CD8-positive, alpha-beta memory T cell (primary cell): ENCODE data around the gene STRN. TPM values are rescaled to one million over a fixed set of nuclear protein-coding genes. Genes with fewer than 3 reads are reported as not detected.
"Not testable (repeated sequence)": the region's sequence is repeated elsewhere in the genome, so short reads cannot be mapped to it uniquely, and the experiment has no call there.

Source experiments
- CTCF ChIA-PET: fragments of 350-600 bp; sonication (Branson Sonifier 250); formaldehyde crosslinking; loops from one replicate; lab custom pipeline; 2021; ENCODE audit warnings: antibody characterized with exemption; lab: Charles Lee
- POLR2A ChIA-PET: fragments of 350-600 bp; sonication (Branson Sonifier 250); formaldehyde crosslinking; loops from one replicate; lab custom pipeline; 2021; ENCODE audit warnings: antibody characterized with exemption; lab: Charles Lee
- DNase-seq, 5 donors: peaks; one replicate each; pipeline versions ENCODE4 v3.0.0 to v3.0.0-alpha.2; 2020 to 2022; ENCODE audit warnings: mixed read lengths in 1 of 5
- H3K27ac ChIP-seq: one replicate; pipeline ENCODE4 v1.7.0; 2013; ENCODE audit warnings: low read depth, mild to moderate bottlenecking, low read length, moderate library complexity
- H3K27me3 ChIP-seq: 2 replicates; pipeline ENCODE4 v1.7.0; 2013; ENCODE audit warnings: low read length, mild to moderate bottlenecking; ENCODE audit not compliant: insufficient read depth, poor library complexity, severe bottlenecking
- H3K36me3 ChIP-seq: 2 replicates; pipeline ENCODE4 v1.7.0; 2013; ENCODE audit warnings: mild to moderate bottlenecking, low read length, moderate library complexity; ENCODE audit not compliant: insufficient read depth
- H3K4me1 ChIP-seq: 2 replicates; pipeline ENCODE4 v1.7.0; 2013; ENCODE audit warnings: mild to moderate bottlenecking, low read length, moderate library complexity; ENCODE audit not compliant: insufficient read depth
- H3K4me3 ChIP-seq: 2 replicates; pipeline ENCODE4 v1.7.0; 2013; ENCODE audit warnings: mild to moderate bottlenecking, low read length
- H3K9me3 ChIP-seq: 2 replicates; pipeline ENCODE4 v1.7.0; 2013; ENCODE audit warnings: mild to moderate bottlenecking, low read length
- H3K27ac Mint-ChIP-seq, 8 donors: one replicate each; pipeline ENCODE4 v1.8.0; 2020 to 2021; ENCODE audit warnings: mixed read lengths in 8 of 8, mild to moderate bottlenecking in 6 of 8, inconsistent platforms in 3 of 8, moderate library complexity in 3 of 8
- H3K27me3 Mint-ChIP-seq, 2 donors: one replicate each; pipeline ENCODE4 v1.8.0; 2020 to 2021; ENCODE audit warnings: mixed read lengths in 2 of 2, mild to moderate bottlenecking in 1 of 2, moderate library complexity in 1 of 2
- H3K36me3 Mint-ChIP-seq, 3 donors: one replicate each; pipeline ENCODE4 v1.8.0; 2020 to 2021; ENCODE audit warnings: mixed read lengths in 3 of 3, inconsistent platforms in 1 of 3, mild to moderate bottlenecking in 1 of 3
- H3K4me1 Mint-ChIP-seq, 3 donors: one replicate each; pipeline ENCODE4 v1.8.0; 2020 to 2021; ENCODE audit warnings: mixed read lengths in 3 of 3, inconsistent platforms in 1 of 3, mild to moderate bottlenecking in 1 of 3
- H3K4me3 Mint-ChIP-seq, 7 donors: one replicate each; pipeline ENCODE4 v1.8.0; 2020 to 2021; ENCODE audit warnings: mixed read lengths in 7 of 7, mild to moderate bottlenecking in 6 of 7, moderate library complexity in 4 of 7, inconsistent platforms in 2 of 7
- H3K9me3 Mint-ChIP-seq, 5 donors: one replicate each; pipeline ENCODE4 v1.8.0; 2020 to 2022; ENCODE audit warnings: mixed read lengths in 5 of 5, mild to moderate bottlenecking in 3 of 5, moderate library complexity in 2 of 5, inconsistent platforms in 1 of 5
- polyA plus RNA-seq: library from polyadenylated mRNA; unstranded; fragments of 300-500 nt; fragmentation: Illumina TruSeq; gene quantifications from one replicate; pipeline ENCODE4 v1.2.3, GENCODE V29; 2021
- total RNA-seq, 2 experiments: library from RNA; stranded (reverse); gene quantifications; one replicate each; pipeline ENCODE4 v1.2.3, GENCODE V29; 2021

STRN gene
- total and polyA plus RNA-seq, 3 experiments from 2014 or later = 10.5 to 28.3 (median 26.9) TPM

- Mint-ChIP-seq H3K4me3 (no peak overlapping the region), H3K27me3 (no peaks in the 10 kb centered on the region), H3K27ac (peak overlapping the region in 1 of 8 donors; percentile 19), H3K9me3 (no peaks in the 10 kb centered on the region), H3K36me3 (peaks cover 11 to 50% (median 11%) of the 10 kb centered on the region in 3 donors), H3K4me1 (no peaks in the 10 kb centered on the region)
- Histone ChIP-seq H3K4me3 (no peak overlapping the region), H3K9me3 (no peaks in the 10 kb centered on the region), H3K27me3 (no peaks in the 10 kb centered on the region), H3K36me3 (peaks cover 4% of the 10 kb centered on the region), H3K4me1 (no peaks in the 10 kb centered on the region), H3K27ac (no peak overlapping the region)
- DNase-seq = no peak
- ChIA-PET CTCF (no interaction called here), POLR2A (no interaction called here)
Observed at GRCh38 chr2:36993841-36994620, 27.7 kb upstream of the STRN start.

- no peak overlapping the region for H3K27ac ChIP-seq
- H3K4me1 Mint-ChIP-seq = no peaks in the 10 kb centered on the region
- H3K27ac Mint-ChIP-seq = peak overlapping the region in 2 of 8 donors; percentile 3 to 43
- ChIA-PET CTCF (interaction anchor here (0.6 kb wide), 1 partner anchor 13 kb away, joined by 4 read pairs; no protein-coding TSS in a partner anchor), POLR2A (no interaction called here)
- no peaks in the 10 kb centered on the region for H3K36me3 ChIP-seq
- H3K9me3 ChIP-seq = no peaks in the 10 kb centered on the region
- no peak for DNase-seq
- H3K4me3 ChIP-seq = no peak overlapping the region
- no peaks in the 10 kb centered on the region for H3K9me3 Mint-ChIP-seq
- H3K27me3 ChIP-seq = no peaks in the 10 kb centered on the region
- no peaks in the 10 kb centered on the region for H3K27me3 Mint-ChIP-seq
- no peak overlapping the region for H3K4me3 Mint-ChIP-seq
- no peaks in the 10 kb centered on the region for H3K4me1 ChIP-seq
- peaks cover 11 to 37% (median 12%) of the 10 kb centered on the region in 3 donors for H3K36me3 Mint-ChIP-seq
Observed at GRCh38 chr2:36988008-36988407, 21.7 kb upstream of the STRN start.

- H3K27ac Mint-ChIP-seq = peak overlapping the region in 2 of 8 donors; percentile 58 to 63
- H3K36me3 Mint-ChIP-seq = peaks cover 9 to 38% (median 23%) of the 10 kb centered on the region in 3 donors
- peaks cover 0 to 4% (median 0%) of the 10 kb centered on the region in 3 donors for H3K4me1 Mint-ChIP-seq
- H3K9me3 ChIP-seq = no peaks in the 10 kb centered on the region
- no peak overlapping the region for H3K27ac ChIP-seq
- H3K4me3 ChIP-seq = no peak overlapping the region
- H3K36me3 ChIP-seq = no peaks in the 10 kb centered on the region
- no peak overlapping the region for H3K4me3 Mint-ChIP-seq
- H3K9me3 Mint-ChIP-seq = no peaks in the 10 kb centered on the region
- no peaks in the 10 kb centered on the region for H3K27me3 ChIP-seq
- no peaks in the 10 kb centered on the region for H3K27me3 Mint-ChIP-seq
- no peaks in the 10 kb centered on the region for H3K4me1 ChIP-seq
- POLR2A ChIA-PET = no interaction called here
- CTCF ChIA-PET = no interaction called here
- no peak for DNase-seq
Observed at GRCh38 chr2:36982467-36982866, 16.1 kb upstream of the STRN start.

- no peaks in the 10 kb centered on the region for H3K9me3 Mint-ChIP-seq
- no peaks in the 10 kb centered on the region for H3K9me3 ChIP-seq
- no peak for DNase-seq
- no peak overlapping the region for H3K4me3 ChIP-seq
- no peaks in the 10 kb centered on the region for H3K27me3 Mint-ChIP-seq
- H3K27ac Mint-ChIP-seq = no peak overlapping the region
- ChIA-PET POLR2A (no interaction called here), CTCF (no interaction called here)
- no peaks in the 10 kb centered on the region for H3K4me1 ChIP-seq
- no peak overlapping the region for H3K4me3 Mint-ChIP-seq
- no peaks in the 10 kb centered on the region for H3K27me3 ChIP-seq
- H3K36me3 ChIP-seq = no peaks in the 10 kb centered on the region
- no peak overlapping the region for H3K27ac ChIP-seq
- H3K36me3 Mint-ChIP-seq = peaks cover 9 to 35% (median 23%) of the 10 kb centered on the region in 3 donors
- H3K4me1 Mint-ChIP-seq = peaks cover 0 to 4% (median 0%) of the 10 kb centered on the region in 3 donors
Observed at GRCh38 chr2:36981911-36982310, 15.6 kb upstream of the STRN start.

GRCh38 chr2:36979007-36979406 is 12.7 kb upstream of the STRN start:
- H3K4me1 Mint-ChIP-seq, H3K27me3 Mint-ChIP-seq, H3K9me3 ChIP-seq, DNase-seq, H3K9me3 Mint-ChIP-seq, POLR2A ChIA-PET, H3K36me3 ChIP-seq, H3K27ac ChIP-seq, H3K4me3 ChIP-seq, H3K4me1 ChIP-seq, CTCF ChIA-PET, H3K27me3 ChIP-seq: not testable (repeated sequence)
- Mint-ChIP-seq H3K4me3 (peak overlapping the region in 1 of 7 donors; percentile 43), H3K27ac (peak overlapping the region in 5 of 8 donors; percentile 1 to 78 (median 15)), H3K36me3 (peaks cover 9 to 28% (median 18%) of the 10 kb centered on the region in 3 donors)

GRCh38 chr2:36976065-36976464 is 9.7 kb upstream of the STRN start:
- ChIA-PET CTCF (no interaction called here), POLR2A (no interaction called here)
- no peak overlapping the region for H3K4me3 Mint-ChIP-seq
- Histone ChIP-seq H3K4me1 (no peaks in the 10 kb centered on the region), H3K9me3 (no peaks in the 10 kb centered on the region), H3K27me3 (no peaks in the 10 kb centered on the region), H3K4me3 (no peak overlapping the region), H3K27ac (no peak overlapping the region), H3K36me3 (no peaks in the 10 kb centered on the region)
- H3K27ac Mint-ChIP-seq = peak overlapping the region in 1 of 8 donors; percentile 77
- no peaks in the 10 kb centered on the region for H3K9me3 Mint-ChIP-seq
- H3K4me1 Mint-ChIP-seq = no peaks in the 10 kb centered on the region
- peaks cover 9 to 16% (median 12%) of the 10 kb centered on the region in 3 donors for H3K36me3 Mint-ChIP-seq
- no peak for DNase-seq
- no peaks in the 10 kb centered on the region for H3K27me3 Mint-ChIP-seq

GRCh38 chr2:36975306-36975705 is 9.0 kb upstream of the STRN start:
- H3K9me3 ChIP-seq = no peaks in the 10 kb centered on the region
- Mint-ChIP-seq H3K36me3 (peaks cover 8 to 11% (median 9%) of the 10 kb centered on the region in 3 donors), H3K27me3 (no peaks in the 10 kb centered on the region), H3K27ac (no peak overlapping the region), H3K4me3 (no peak overlapping the region), H3K9me3 (no peaks in the 10 kb centered on the region), H3K4me1 (no peaks in the 10 kb centered on the region)
- CTCF ChIA-PET = interaction anchor here (0.6 to 0.7 kb wide), 2 partner anchors 9 to 12 kb away, joined by 4 read pairs; partner anchors contain the start of gene STRN
- POLR2A ChIA-PET = no interaction called here
- H3K4me3 ChIP-seq = no peak overlapping the region
- no peaks in the 10 kb centered on the region for H3K36me3 ChIP-seq
- DNase-seq = no peak
- H3K27ac ChIP-seq = no peak overlapping the region
- no peaks in the 10 kb centered on the region for H3K27me3 ChIP-seq
- H3K4me1 ChIP-seq = no peaks in the 10 kb centered on the region

GRCh38 chr2:36973320-36973719 is 7.0 kb upstream of the STRN start:
- CTCF ChIA-PET = no interaction called here
- Histone ChIP-seq H3K36me3 (no peaks in the 10 kb centered on the region), H3K27ac (no peak overlapping the region), H3K4me1 (no peaks in the 10 kb centered on the region), H3K9me3 (no peaks in the 10 kb centered on the region), H3K27me3 (no peaks in the 10 kb centered on the region), H3K4me3 (no peak overlapping the region)
- H3K9me3 Mint-ChIP-seq = no peaks in the 10 kb centered on the region
- POLR2A ChIA-PET = interaction anchor here (0.6 kb wide), 1 partner anchor 64 kb away, joined by 3 read pairs; no protein-coding TSS in a partner anchor
- H3K4me3 Mint-ChIP-seq = no peak overlapping the region
- DNase-seq = no peak
- H3K27ac Mint-ChIP-seq = no peak overlapping the region
- H3K27me3 Mint-ChIP-seq = no peaks in the 10 kb centered on the region
- peaks cover 0 to 5% (median 2%) of the 10 kb centered on the region in 3 donors for H3K36me3 Mint-ChIP-seq
- H3K4me1 Mint-ChIP-seq = no peaks in the 10 kb centered on the region
